Stomach (tissue), 9 donors: ENCODE measurements around the gene FARSB. TPM values are rescaled to one million over a fixed set of nuclear protein-coding genes. Genes with fewer than 3 reads are reported as not detected.

ENCODE experiments used
- DNase-seq, 2 donors: peaks; one replicate each; pipeline versions ENCODE4 v3.0.0 to v3.0.0-alpha.2; 2013 to 2019
- H3K27ac ChIP-seq, 5 donors: fragments of 200-600 bp in 4 of 5; sonication (generic) in 4 of 5; one replicate each; pipeline ENCODE4 v1.5.1; 2013 to 2019; ENCODE audit warnings: mild to moderate bottlenecking in 1 of 5, moderate library complexity in 1 of 5
- H3K27me3 ChIP-seq, 3 donors: fragments of 200-600 bp; sonication (generic); one replicate each; pipeline ENCODE4 v1.5.1; 2017 to 2019; ENCODE audit warnings: mixed run types in 1 of 3
- H3K36me3 ChIP-seq, 4 donors: fragments of 200-600 bp; sonication (generic); 1 replicate in 3 of 4; 2 replicates in 1 of 4; pipeline ENCODE4 v1.5.1; 2016 to 2019
- H3K4me1 ChIP-seq, 4 donors: fragments of 200-600 bp; sonication (generic); one replicate each; pipeline ENCODE4 v1.5.1; 2016 to 2019
- H3K4me3 ChIP-seq, 4 donors: fragments of 200-600 bp; sonication (generic) in 3 of 4; one replicate each; pipeline ENCODE4 v1.5.1; 2016 to 2019; ENCODE audit warnings: mild to moderate bottlenecking in 1 of 4
- H3K9me3 ChIP-seq, 4 donors: fragments of 200-600 bp; sonication (generic); one replicate each; pipeline ENCODE4 v1.5.1; 2016 to 2019
- CTCF ChIP-seq, 7 experiments: fragments of 450-650 bp in 4 of 7; fragments of 200-600 bp in 3 of 7; sonication (generic) in 3 of 7; IDR thresholded peaks; one replicate each; pipeline ENCODE4 v1.5.1; 2016 to 2019; ENCODE audit warnings: antibody characterized with exemption in 7 of 7, control low read depth in 2 of 7, mild to moderate bottlenecking in 1 of 7
- EP300 ChIP-seq: sonication (generic); formaldehyde crosslinking; IDR thresholded peaks from one replicate; pipeline ENCODE4 v1.6.1; 2017; ENCODE audit warnings: antibody characterized with exemption
- POLR2A ChIP-seq, 4 donors: fragments of 450-650 bp; IDR thresholded peaks; one replicate each; pipeline ENCODE4 v1.6.1; 2016; ENCODE audit warnings: antibody characterized with exemption in 4 of 4, control low read depth in 2 of 4, mild to moderate bottlenecking in 1 of 4, moderate library complexity in 1 of 4
- POLR2AphosphoS5 ChIP-seq, 3 donors: sonication (generic); formaldehyde crosslinking; IDR thresholded peaks; one replicate each; pipeline ENCODE4 v1.6.1; 2016; ENCODE audit warnings: antibody characterized with exemption in 3 of 3
- WGBS, 5 donors: extraction: QIAGEN DNeasy Blood & Tissue Kit in 3 of 5; methylation state at CpG; one replicate each; pipeline versions ENCODE4 v1.1.5 to v1.1.7; 2013 to 2018; 5-methylcytosine and 5-hydroxymethylcytosine counted together
- intact Hi-C: fragments of 100-400 bp; cut with DNase I; formaldehyde crosslinking; loops from one replicate; pipeline ENCODE4 v1.15.1; 2023; ENCODE audit warnings: low total_unique reads
- polyA plus RNA-seq, 3 donors: library from polyadenylated mRNA; stranded (reverse); fragments of 200-250 nt; gene quantifications; one replicate each; pipeline ENCODE4 v1.2.3, GENCODE V29; 2013
- total RNA-seq, 5 donors: library from RNA; depleted of rRNA; stranded (reverse); fragments of >200 nt; gene quantifications; one replicate each; pipeline versions ENCODE4 v1.1.0 to v1.2.3, GENCODE V29; 2014 to 2016
- donor health status: healthy with polysubstance abuse.
- donor health status: Bipolar disorder and iron deficiency.
- donor health status: healthy.

The FARSB gene
- total and polyA plus RNA-seq, 8 donors: 1.4 to 26.3 (median 13.8) TPM

GRCh38 chr2:222544661-222545060 lies 111.2 kb downstream of the FARSB start:
- Histone ChIP-seq H3K9me3 (no peaks in the 10 kb centered on the region), H3K4me3 (no peak overlapping the region), H3K4me1 (peaks cover 0 to 23% (median 5%) of the 10 kb centered on the region in 4 donors), H3K27ac (no peak overlapping the region), H3K27me3 (no peaks in the 10 kb centered on the region), H3K36me3 (no peaks in the 10 kb centered on the region)
- intact Hi-C loops: no loop called here
- TF ChIP-seq CTCF (IDR thresholded peaks at IDR 0.05) (no peak), EP300 (no peak), POLR2A (IDR thresholded peaks at IDR 0.05) (no peak), POLR2AphosphoS5 (IDR thresholded peaks at IDR 0.05) (no peak)
- DNase-seq: no peak
- WGBS, 5 donors: 80 to 94% (median 91%) methylated on average over 1 of the region's 1 CpG

- no peak overlapping the region for H3K27ac ChIP-seq
- no peaks in the 10 kb centered on the region for H3K4me1 ChIP-seq
- no peaks in the 10 kb centered on the region for H3K9me3 ChIP-seq
- DNase-seq: no peak
- H3K27me3 ChIP-seq: no peaks in the 10 kb centered on the region
- TF ChIP-seq CTCF (IDR thresholded peaks at IDR 0.05) (no peak), EP300 (no peak), POLR2A (IDR thresholded peaks at IDR 0.05) (no peak)
- no peak overlapping the region for H3K4me3 ChIP-seq
- no peaks in the 10 kb centered on the region for H3K36me3 ChIP-seq
- intact Hi-C loops: no loop called here
- WGBS, 5 donors: 79 to 91% (median 87%) methylated on average over 3 of the region's 3 CpGs
These were observed 117.4 kb downstream of the FARSB start for GRCh38 chr2:222538535-222538934.

- Histone ChIP-seq H3K9me3 (no peaks in the 10 kb centered on the region), H3K4me1 (no peaks in the 10 kb centered on the region), H3K4me3 (no peak overlapping the region), H3K27ac (no peak overlapping the region), H3K27me3 (no peaks in the 10 kb centered on the region), H3K36me3 (no peaks in the 10 kb centered on the region)
- WGBS, 5 donors: 84 to 97% (median 89%) methylated on average over 6 of the region's 6 CpGs
- DNase-seq: no peak
- intact Hi-C loops: no loop called here
- no peak for TF ChIP-seq CTCF (IDR thresholded peaks at IDR 0.05)
- no peak for TF ChIP-seq POLR2AphosphoS5 (IDR thresholded peaks at IDR 0.05)
- no peak for TF ChIP-seq POLR2A (IDR thresholded peaks at IDR 0.05)
- TF ChIP-seq EP300: no peak
These were observed 120.4 kb downstream of the FARSB start for GRCh38 chr2:222535477-222535876.

GRCh38 chr2:222532315-222532714 lies 123.6 kb downstream of the FARSB start:
- H3K4me1 ChIP-seq: no peaks in the 10 kb centered on the region
- TF ChIP-seq EP300: no peak
- TF ChIP-seq POLR2A (IDR thresholded peaks at IDR 0.05): no peak
- TF ChIP-seq CTCF (IDR thresholded peaks at IDR 0.05): no peak
- no peak for TF ChIP-seq POLR2AphosphoS5 (IDR thresholded peaks at IDR 0.05)
- WGBS, 5 donors: 84 to 93% (median 88%) methylated on average over 5 of the region's 5 CpGs
- no peaks in the 10 kb centered on the region for H3K9me3 ChIP-seq
- H3K36me3 ChIP-seq: no peaks in the 10 kb centered on the region
- H3K4me3 ChIP-seq: no peak overlapping the region
- H3K27me3 ChIP-seq: no peaks in the 10 kb centered on the region
- no peak overlapping the region for H3K27ac ChIP-seq
- intact Hi-C loops: no loop called here
- DNase-seq: peak in 1 of 2 donors; percentile 9
